ENCODE measurements around the gene NAP1L4. TPM values are rescaled to one million over a fixed set of nuclear protein-coding genes. Genes with fewer than 3 reads are reported as not detected.

The NAP1L4 gene
- total RNA-seq, 1 experiment from 2014 or later, result 212 TPM

GRCh38 chr11:2915473-2915872, 76.7 kb downstream of the NAP1L4 start:
- Histone ChIP-seq H2AFZ (ENCODE audit: low read length) (no peak overlapping the region), H3K9me3 (ENCODE audit: control insufficient read depth, low read depth, low read length) (no peaks in the 10 kb centered on the region), H3K14ac (ENCODE audit: insufficient read depth, low read length) (no peak overlapping the region), H3K23me2 (ENCODE audit: insufficient read length, low read depth, low read length, poor library complexity, severe bottlenecking) (no peaks in the 10 kb centered on the region), H3K4me2 (ENCODE audit: insufficient read depth, insufficient read length, low read length) (no peak overlapping the region), H2BK120ac (ENCODE audit: low read depth, low read length, poor library complexity, severe bottlenecking) (no peak overlapping the region), H3K9ac (ENCODE audit: extremely low read depth, insufficient read length, low read length) (no peak overlapping the region), H2BK12ac (ENCODE audit: insufficient read length, low read depth, low read length) (no peak overlapping the region), H4K20me1 (ENCODE audit: control insufficient read depth, insufficient read depth, insufficient read length) (peaks cover 2% of the 10 kb centered on the region), H2BK20ac (ENCODE audit: low read depth, low read length, poor library complexity, severe bottlenecking) (no peak overlapping the region), H2BK5ac (ENCODE audit: insufficient read length, low read length) (no peak overlapping the region), H3T11ph (ENCODE audit: low read length) (no peak overlapping the region), H3K56ac (ENCODE audit: insufficient read length, low read depth, low read length) (no peak overlapping the region), H2AK5ac (ENCODE audit: insufficient read length, low read length) (no peak overlapping the region), H3K18ac (ENCODE audit: insufficient read length, low read depth, low read length) (no peak overlapping the region), H3K27ac (ENCODE audit: insufficient read length, low read depth, low read length) (no peak overlapping the region), H3K79me1 (ENCODE audit: insufficient read depth, low read depth, low read length, poor library complexity, severe bottlenecking) (no peaks in the 10 kb centered on the region), H4K5ac (ENCODE audit: insufficient read length, low read depth, low read length) (no peak overlapping the region), H3K4ac (ENCODE audit: low read depth, low read length) (no peak overlapping the region), H3K23ac (ENCODE audit: insufficient read length, low read depth, low read length) (no peak overlapping the region), H3K4me1 (ENCODE audit: insufficient read depth, low read length) (no peaks in the 10 kb centered on the region), H4K91ac (ENCODE audit: insufficient read length, low read depth, low read length) (no peak overlapping the region), H4K8ac (replicated peaks; ENCODE audit: insufficient read length, low read depth, low read length) (no peak overlapping the region), H3K27me3 (ENCODE audit: insufficient read depth, low read length) (no peaks in the 10 kb centered on the region), H2BK15ac (ENCODE audit: low read depth, low read length) (no peak overlapping the region), H3K79me2 (ENCODE audit: insufficient read depth, low read length) (no peaks in the 10 kb centered on the region)
- DNase-seq, result no peak
- Mint-ChIP-seq H3K4me3 (no peak overlapping the region), H3K36me3 (ENCODE audit: insufficient read depth in 1 of 3, low read depth in 3 of 3) (no peaks in the 10 kb centered on the region; a peak in 1 of 7 replicates), H3K9me3 (no peaks in the 10 kb centered on the region), H3K27me3 (ENCODE audit: low read depth) (peaks cover 2% of the 10 kb centered on the region), H3K4me1 (peaks cover 10% of the 10 kb centered on the region in 2 experiments; a peak in 3 of 4 replicates), H3K27ac (no peak overlapping the region)
- WGBS (ENCODE audit: extremely low coverage, insufficient read length, low lambda C conversion rate), result no CpG with 5 or more reads among the region's 11 CpGs
- TF ChIP-seq, protein P1, sequence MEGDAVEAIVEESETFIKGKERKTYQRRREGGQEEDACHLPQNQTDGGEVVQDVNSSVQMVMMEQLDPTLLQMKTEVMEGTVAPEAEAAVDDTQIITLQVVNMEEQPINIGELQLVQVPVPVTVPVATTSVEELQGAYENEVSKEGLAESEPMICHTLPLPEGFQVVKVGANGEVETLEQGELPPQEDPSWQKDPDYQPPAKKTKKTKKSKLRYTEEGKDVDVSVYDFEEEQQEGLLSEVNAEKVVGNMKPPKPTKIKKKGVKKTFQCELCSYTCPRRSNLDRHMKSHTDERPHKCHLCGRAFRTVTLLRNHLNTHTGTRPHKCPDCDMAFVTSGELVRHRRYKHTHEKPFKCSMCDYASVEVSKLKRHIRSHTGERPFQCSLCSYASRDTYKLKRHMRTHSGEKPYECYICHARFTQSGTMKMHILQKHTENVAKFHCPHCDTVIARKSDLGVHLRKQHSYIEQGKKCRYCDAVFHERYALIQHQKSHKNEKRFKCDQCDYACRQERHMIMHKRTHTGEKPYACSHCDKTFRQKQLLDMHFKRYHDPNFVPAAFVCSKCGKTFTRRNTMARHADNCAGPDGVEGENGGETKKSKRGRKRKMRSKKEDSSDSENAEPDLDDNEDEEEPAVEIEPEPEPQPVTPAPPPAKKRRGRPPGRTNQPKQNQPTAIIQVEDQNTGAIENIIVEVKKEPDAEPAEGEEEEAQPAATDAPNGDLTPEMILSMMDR (conservative IDR thresholded peaks at IDR 0.05), result no peak

All from H9 (cell line).